Posterior vena cava (tissue), 2 donors: Measurements from ENCODE around the gene ZNF346. TPM values are rescaled to one million over a fixed set of nuclear protein-coding genes. Genes with fewer than 3 reads are reported as not detected.

Source experiments
- DNase-seq: peaks from one replicate; pipeline ENCODE4 v3.0.0-alpha.2; 2020; ENCODE audit warnings: low spot score
- intact Hi-C, 2 donors: fragments of 100-400 bp; cut with DNase I; formaldehyde crosslinking; loops; one replicate each; pipeline versions ENCODE4 v1.14.1 to v1.14.2; 2022 to 2023
- total RNA-seq, 2 donors: library from RNA; stranded (reverse); fragmentation: NEBNext Ultra II Directional; extraction: Animal tissue kit (Norgen Biotek cat#: 25700); gene quantifications; one replicate each; pipeline ENCODE4 v1.2.1, GENCODE V29; 2021
- donor health status: DM: yes; HTN: yes; CAD: no.
- donor health status: DM: yes; HTN: yes; CAD: no.

Gene ZNF346
- total RNA-seq, 2 donors from 2014 or later, result 11.6 to 12.5 TPM

DNA sequence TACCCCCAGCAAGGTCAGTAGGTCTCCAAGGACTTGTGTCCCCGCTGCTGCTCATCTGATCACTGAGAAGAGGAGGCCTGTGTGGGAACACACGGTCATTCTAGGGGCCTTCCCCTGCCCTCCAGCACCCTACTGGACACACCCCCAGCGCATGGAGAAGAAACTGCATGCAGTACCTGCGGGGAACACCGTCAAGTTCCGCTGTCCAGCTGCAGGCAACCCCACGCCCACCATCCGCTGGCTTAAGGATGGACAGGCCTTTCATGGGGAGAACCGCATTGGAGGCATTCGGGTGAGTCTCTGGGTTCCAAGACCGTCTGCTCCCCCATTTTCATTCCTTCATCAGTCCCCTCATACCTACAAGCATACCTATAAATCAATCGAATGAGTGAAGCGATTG, 68.3 kb downstream of the ZNF346 start:
- intact Hi-C loops, result no loop called here
- no peak for DNase-seq

- intact Hi-C loops, result no loop called here
Measured at GRCh38 chr5:177091232-177091631, 68.7 kb downstream of the ZNF346 start.

GRCh38 chr5:177092178-177093081, 69.9 kb downstream of the ZNF346 start:
- DNase-seq, result no peak
- intact Hi-C loops, result no loop called here

More at GRCh38 chr5:177091232-177091631, 68.7 kb downstream of the ZNF346 start:
- DNase-seq, result no peak

DNA sequence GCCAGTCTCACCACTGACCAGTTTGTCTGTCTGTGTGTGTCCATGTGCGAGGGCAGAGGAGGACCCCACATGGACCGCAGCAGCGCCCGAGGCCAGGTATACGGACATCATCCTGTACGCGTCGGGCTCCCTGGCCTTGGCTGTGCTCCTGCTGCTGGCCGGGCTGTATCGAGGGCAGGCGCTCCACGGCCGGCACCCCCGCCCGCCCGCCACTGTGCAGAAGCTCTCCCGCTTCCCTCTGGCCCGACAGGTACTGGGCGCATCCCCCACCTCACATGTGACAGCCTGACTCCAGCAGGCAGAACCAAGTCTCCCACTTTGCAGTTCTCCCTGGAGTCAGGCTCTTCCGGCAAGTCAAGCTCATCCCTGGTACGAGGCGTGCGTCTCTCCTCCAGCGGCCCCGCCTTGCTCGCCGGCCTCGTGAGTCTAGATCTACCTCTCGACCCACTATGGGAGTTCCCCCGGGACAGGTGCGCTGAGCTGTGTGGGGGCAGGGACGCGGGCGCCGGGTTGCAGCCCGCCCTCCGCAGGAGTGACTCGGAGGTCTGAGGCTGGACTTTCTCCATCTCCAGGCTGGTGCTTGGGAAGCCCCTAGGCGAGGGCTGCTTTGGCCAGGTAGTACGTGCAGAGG, 70.7 kb downstream of the ZNF346 start:
- intact Hi-C loops, result no loop called here
- DNase-seq, result no peak

DNA sequence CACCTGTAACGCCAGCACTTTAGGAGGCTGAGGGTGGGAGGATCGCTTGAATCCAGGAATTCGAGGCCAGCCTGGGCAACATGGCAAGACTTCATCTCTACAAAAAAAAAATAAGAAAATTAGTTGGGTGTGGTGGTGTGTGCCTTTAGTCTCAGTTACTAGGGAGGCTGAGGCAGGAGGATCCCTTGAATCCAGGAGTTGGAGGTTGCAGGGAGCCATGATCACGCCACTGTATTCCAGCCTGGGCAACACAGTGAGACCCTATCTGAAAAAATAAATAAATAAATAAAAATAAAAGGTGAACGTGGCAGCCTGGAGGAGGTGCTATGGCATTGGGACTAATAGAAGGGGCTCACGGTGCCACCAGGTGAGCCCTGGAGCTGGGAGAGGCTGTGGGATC, 71.3 kb downstream of the ZNF346 start:
- intact Hi-C loops, result no loop called here
- no peak for DNase-seq

DNA sequence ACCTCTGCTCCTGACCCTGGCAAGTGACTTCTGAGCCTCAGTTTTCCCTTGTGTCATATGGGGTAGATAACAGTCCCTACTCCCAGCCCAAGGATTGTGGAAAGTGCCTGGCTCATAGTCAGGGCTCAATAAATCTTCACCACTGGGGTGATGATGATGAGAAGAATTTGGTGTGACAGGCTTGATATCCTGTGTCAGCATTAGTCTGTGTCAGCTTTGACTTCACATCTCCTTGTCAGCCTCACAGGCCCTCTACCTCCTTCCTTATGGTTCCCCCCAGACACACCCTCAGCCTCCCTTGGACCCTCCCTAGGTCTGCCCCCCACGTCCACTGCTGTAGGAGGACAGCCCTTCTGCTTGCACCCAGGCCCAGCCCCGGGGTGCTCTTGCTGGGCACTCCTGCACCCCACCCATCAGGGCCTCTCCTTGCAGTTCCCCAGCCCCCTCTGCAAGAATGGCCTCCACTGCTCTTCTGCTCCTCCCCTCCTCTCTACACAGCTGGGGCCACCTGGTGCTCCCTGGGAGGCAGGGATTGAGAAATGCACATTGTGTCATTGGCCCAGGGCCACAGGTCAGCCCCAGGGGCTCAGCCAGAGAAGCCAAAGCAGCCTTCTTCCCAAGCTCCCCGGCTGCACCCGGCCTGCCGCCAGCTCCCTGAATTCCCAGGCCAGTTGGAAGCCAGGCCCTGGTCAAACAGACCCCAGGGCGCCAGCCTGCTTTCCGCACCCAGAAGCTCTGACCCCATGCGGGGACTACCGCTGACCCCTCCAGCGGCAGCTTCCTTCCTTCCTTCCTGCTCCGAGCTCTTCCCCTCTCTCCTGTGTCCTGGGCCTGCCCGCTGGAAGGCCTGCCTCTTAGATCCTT, 72.0 kb downstream of the ZNF346 start:
- intact Hi-C loops, result no loop called here
- DNase-seq, result no peak

GRCh38 chr5:177095088-177095669, 72.7 kb downstream of the ZNF346 start:
- no peak for DNase-seq
- intact Hi-C loops, result no loop called here

DNA sequence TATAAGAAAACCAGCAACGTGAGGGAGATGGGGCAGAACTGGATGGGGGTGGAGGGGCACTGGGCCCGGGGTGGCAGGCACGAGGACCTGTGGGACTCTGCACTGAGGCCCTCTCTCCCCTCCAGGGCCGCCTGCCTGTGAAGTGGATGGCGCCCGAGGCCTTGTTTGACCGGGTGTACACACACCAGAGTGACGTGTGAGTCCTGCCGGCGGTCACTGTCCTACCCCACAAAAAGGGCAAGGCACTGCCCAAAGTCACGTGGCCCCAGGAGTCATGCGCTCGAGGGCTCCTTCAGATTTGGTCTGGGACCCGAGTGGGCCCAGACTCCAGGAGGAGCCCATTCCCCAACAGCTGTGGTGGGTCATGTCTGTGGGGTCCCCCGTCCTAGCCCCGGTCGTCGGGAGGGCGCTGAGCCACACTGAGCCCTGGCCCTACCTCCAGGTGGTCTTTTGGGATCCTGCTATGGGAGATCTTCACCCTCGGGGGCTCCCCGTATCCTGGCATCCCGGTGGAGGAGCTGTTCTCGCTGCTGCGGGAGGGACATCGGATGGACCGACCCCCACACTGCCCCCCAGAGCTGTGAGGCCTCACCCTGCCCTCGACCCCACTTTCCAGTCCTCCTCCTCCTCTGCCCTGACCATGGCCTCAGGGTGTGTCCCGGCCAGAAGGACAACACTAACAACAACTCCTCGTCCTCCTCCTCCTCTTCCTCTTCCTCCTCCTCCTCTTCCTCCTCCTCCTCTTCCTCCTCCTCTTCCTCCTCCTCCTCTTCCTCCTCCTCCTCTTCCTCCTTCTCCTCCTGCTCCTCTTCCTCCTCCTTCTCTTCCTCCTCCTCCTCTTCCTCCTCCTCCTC, 73.9 kb downstream of the ZNF346 start:
- intact Hi-C loops, result no loop called here
- DNase-seq, result no peak

DNA sequence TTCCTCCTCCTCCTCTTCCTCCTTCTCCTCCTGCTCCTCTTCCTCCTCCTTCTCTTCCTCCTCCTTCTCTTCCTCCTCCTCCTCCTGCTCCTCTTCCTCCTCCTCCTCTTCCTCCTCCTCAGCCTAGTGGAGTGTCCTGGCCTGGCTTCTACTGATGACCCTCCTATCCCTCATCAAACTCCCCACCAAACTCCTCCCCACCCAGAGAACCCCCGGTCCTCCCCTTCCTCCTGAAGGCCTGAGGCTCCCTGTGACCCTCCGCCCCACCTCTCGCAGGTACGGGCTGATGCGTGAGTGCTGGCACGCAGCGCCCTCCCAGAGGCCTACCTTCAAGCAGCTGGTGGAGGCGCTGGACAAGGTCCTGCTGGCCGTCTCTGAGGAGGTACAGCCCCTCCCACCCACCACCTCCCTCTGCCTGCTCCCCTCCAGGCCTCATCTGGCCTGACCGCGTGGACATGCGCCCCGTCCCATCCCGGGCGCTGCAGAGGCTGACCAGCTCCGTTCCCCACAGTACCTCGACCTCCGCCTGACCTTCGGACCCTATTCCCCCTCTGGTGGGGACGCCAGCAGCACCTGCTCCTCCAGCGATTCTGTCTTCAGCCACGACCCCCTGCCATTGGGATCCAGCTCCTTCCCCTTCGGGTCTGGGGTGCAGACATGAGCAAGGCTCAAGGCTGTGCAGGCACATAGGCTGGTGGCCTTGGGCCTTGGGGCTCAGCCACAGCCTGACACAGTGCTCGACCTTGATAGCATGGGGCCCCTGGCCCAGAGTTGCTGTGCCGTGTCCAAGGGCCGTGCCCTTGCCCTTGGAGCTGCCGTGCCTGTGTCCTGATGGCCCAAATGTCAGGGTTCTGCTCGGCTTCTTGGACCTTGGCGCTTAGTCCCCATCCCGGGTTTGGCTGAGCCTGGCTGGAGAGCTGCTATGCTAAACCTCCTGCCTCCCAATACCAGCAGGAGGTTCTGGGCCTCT, 74.8 kb downstream of the ZNF346 start:
- intact Hi-C loops, result no loop called here
- no peak for DNase-seq

DNA sequence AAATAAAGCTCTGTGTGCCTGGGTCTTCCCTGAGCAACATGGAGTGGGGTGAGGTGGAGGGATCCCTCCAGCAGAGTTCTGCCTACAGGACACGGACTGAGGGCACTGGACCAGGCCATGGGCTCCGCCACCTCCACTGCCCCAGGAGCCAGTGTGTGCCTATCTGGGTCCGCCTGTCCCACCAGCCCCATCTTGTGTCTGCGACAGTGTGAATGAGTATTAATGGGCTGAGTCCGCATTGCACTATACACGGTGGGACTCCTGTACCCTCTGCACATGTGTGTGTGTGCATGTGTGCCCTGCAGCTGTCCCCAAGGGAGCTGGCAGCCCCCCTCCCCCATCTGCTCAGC, 75.6 kb downstream of the ZNF346 start:
- no peak for DNase-seq
- intact Hi-C loops, result no loop called here

DNA sequence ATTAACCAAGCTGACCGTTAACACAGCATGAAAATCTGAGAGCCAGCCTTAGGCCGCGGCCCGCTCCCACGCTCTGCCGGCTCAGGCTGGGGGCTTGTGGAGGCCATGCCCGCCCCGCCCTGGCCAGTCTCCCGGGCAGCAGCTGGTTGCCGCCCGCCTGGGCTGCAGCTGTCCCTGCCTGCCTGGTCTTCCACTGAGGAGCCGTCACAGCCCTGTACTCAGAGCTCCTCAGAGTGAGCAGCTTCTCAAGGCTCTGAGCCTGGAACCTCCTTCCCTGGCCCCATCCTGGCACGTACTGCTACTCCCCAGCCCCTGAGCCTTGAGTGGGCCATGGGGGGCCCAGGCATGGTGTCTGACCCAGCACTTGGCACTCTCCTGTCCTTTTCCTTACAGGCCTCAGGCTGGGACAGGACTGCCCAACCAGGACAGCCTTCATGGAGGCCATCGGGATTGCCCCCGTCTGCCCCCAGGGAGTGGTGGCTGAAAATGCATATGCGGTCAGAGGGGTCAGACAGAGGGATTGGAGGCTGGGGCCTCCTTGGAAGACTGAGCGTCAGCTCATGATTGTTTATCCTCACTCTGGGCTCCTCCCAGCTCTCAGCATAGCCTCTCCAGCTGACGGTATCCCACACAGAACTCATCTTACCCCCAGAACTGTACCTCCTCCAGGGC, 76.1 kb downstream of the ZNF346 start:
- intact Hi-C loops, result no loop called here
- no peak for DNase-seq

GRCh38 chr5:177099422-177100093, 77.1 kb downstream of the ZNF346 start:
- intact Hi-C loops, result no loop called here
- DNase-seq, result no peak

- no peak for DNase-seq
Measured at GRCh38 chr5:177100714-177101121, 78.2 kb downstream of the ZNF346 start.

GRCh38 chr5:177103523-177104253, 81.2 kb downstream of the ZNF346 start:
- intact Hi-C loops, result no loop called here
- no peak for DNase-seq

More at GRCh38 chr5:177100714-177101121, 78.2 kb downstream of the ZNF346 start:
- intact Hi-C loops, result no loop called here

DNA sequence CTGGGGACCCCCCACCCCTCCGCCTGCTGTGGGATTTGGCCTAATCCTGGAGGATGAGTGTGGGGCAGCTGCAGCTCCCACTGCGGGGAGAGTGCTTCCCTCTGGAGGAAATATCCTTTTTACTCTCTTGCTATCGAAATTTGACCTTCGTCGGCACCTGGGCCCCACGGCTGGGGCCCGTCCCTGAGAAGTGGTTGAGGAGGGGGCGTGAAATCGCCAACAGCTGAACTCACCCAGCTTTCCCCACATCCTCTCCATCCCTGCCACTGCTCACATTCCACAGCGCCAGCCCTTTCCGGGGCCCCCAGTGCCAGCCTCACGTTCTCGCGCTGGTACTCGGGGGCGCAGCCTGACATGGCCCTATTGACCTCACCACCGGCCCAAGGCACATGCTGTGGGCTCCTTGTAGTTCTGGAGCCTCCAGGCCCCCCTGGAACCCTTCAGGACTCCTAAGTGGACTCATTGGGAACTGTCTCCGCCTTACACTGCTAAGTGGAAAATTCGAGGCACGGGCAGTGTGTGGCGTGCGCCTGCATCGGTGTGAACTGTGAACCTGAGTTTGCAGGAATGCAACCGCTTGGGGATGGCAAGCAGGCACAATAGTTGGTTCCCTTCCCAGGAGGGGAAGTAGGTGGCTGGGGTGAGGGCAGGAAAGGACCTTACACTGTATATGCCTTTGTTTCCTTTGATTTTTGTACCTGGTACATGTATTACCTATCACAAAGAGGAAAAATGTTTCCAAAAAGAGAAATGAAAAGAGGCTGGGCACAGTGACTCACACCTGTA, 83.4 kb downstream of the ZNF346 start:
- no peak for DNase-seq
- intact Hi-C loops, result no loop called here
